ENCODE data around the gene CDK5RAP1. TPM values are rescaled to one million over a fixed set of nuclear protein-coding genes. Genes with fewer than 3 reads are reported as not detected.

The CDK5RAP1 gene
- total and polyA plus RNA-seq, 9 of the 15 experiments (the other 6 are each of a cell fraction or from before 2014, with no cell fraction given): 41.6 to 127 (median 58.3) TPM

- TF ChIP-seq CREB3L1 (IDR thresholded peaks at IDR 0.05; ENCODE audit: borderline replicate concordance, low read depth) (no peak), NFIC (IDR thresholded peaks at IDR 0.05) (peak; percentile 17; the same call in 1 of the 2 replicates), NCOA2 (IDR thresholded peaks at IDR 0.05; ENCODE audit: partially characterized antibody in 2 of 2) (no peak), BRF1 (IDR thresholded peaks at IDR 0.05; ENCODE audit: borderline replicate concordance, extremely low read depth, insufficient read length) (no peak), CTBP1 (IDR thresholded peaks at IDR 0.05; ENCODE audit: borderline replicate concordance) (peak; percentile 31; the same call in 1 of the 2 replicates), ZNF584 (CRISPR knock-in tag; IDR thresholded peaks at IDR 0.05; ENCODE audit: low read depth) (no peak), EGR1 (conservative IDR thresholded peaks at IDR 0.05) (peak; percentile 20; the same call in 1 of the 2 replicates), ZNF512 (tag; IDR thresholded peaks at IDR 0.05) (no peak), GATAD2B (IDR thresholded peaks at IDR 0.05; ENCODE audit: borderline replicate concordance) (no peak), E2F6 (IDR thresholded peaks at IDR 0.05; ENCODE audit: borderline replicate concordance in 1 of 2, extremely low read depth in 1 of 2, insufficient read depth in 1 of 2, insufficient read length in 1 of 2, low read depth in 1 of 2, low read length in 1 of 2, poor library complexity in 1 of 2, severe bottlenecking in 1 of 2) (peak in 1 of 2 experiments; percentile 79), HSF4 (CRISPR knock-in tag; IDR thresholded peaks at IDR 0.05; ENCODE audit: borderline replicate concordance) (no peak), KLF10 (CRISPR knock-in tag; IDR thresholded peaks at IDR 0.05) (no peak), ZNF384 (IDR thresholded peaks at IDR 0.05; ENCODE audit: low read depth, low read length) (no peak), ZBTB11 (CRISPR knock-in tag; IDR thresholded peaks at IDR 0.05) (no peak; a peak in 1 of 6 replicates), L3MBTL2 (IDR thresholded peaks at IDR 0.05) (peak; percentile 74), E2F5 (CRISPR knock-in tag; IDR thresholded peaks at IDR 0.05) (0 out of 2 replicates have a peak, but pooled peaks have one; percentile 52), IFI16 (CRISPR knock-in tag; IDR thresholded peaks at IDR 0.05) (no peak), GTF2F1 (IDR thresholded peaks at IDR 0.05; ENCODE audit: low read depth, low read length) (no peak), ZNF586 (CRISPR knock-in tag; conservative IDR thresholded peaks at IDR 0.05) (no peak)
Observed at GRCh38 chr20:33443006-33443511, 41.7 kb upstream of the CDK5RAP1 start (continued).
